MCF 10A (cell line): Measurements from ENCODE around the gene NTRK2. TPM values are rescaled to one million over a fixed set of nuclear protein-coding genes. Genes with fewer than 3 reads are reported as not detected.

Experiments used
- BruUV-seq: library from RNA; stranded (reverse); fragments of 400-500 nt; replicated peaks from 2 replicates; lab custom pipeline; 2021; lab: Mats Ljungman, UMichigan
- CTCF ChIA-PET: fragments of 300-600 bp; sonication (Branson Sonifier 250); formaldehyde crosslinking; extraction: SDS; loops from one replicate; lab custom pipeline; 2021; ENCODE audit warnings: antibody characterized with exemption, inconsistent platforms; lab: Yijun Ruan, JAX
- POLR2A ChIA-PET: fragments of 300-600, 350-650 bp; sonication (Branson Sonifier 250); formaldehyde crosslinking; extraction: SDS; loops from one replicate; lab custom pipeline; 2020; ENCODE audit warnings: antibody characterized with exemption, inconsistent platforms; lab: Yijun Ruan, JAX
- DNase-seq: peaks from one replicate; pipeline ENCODE4 v3.0.0-alpha.2; 2018; ENCODE audit not compliant: unreplicated experiment
- H3K27ac Mint-ChIP-seq: one replicate; pipeline ENCODE4 v1.8.0; 2022; ENCODE audit warnings: mild to moderate bottlenecking, low read depth, mixed read lengths; ENCODE audit not compliant: unreplicated experiment
- H3K27me3 Mint-ChIP-seq: one replicate; pipeline ENCODE4 v1.8.0; 2022; ENCODE audit warnings: mixed read lengths; ENCODE audit not compliant: insufficient read depth, unreplicated experiment
- H3K36me3 Mint-ChIP-seq: one replicate; pipeline ENCODE4 v1.8.0; 2022; ENCODE audit warnings: mild to moderate bottlenecking, moderate library complexity, mixed read lengths; ENCODE audit not compliant: insufficient read depth, unreplicated experiment
- H3K4me1 Mint-ChIP-seq: one replicate; pipeline ENCODE4 v1.8.0; 2022; ENCODE audit warnings: mixed read lengths; ENCODE audit not compliant: insufficient read depth, unreplicated experiment
- H3K4me3 Mint-ChIP-seq: one replicate; pipeline ENCODE4 v1.8.0; 2022; ENCODE audit warnings: mild to moderate bottlenecking, moderate library complexity, mixed read lengths; ENCODE audit not compliant: unreplicated experiment
- H3K9me3 Mint-ChIP-seq: one replicate; pipeline ENCODE4 v1.8.0; 2022; ENCODE audit warnings: mixed read lengths; ENCODE audit not compliant: unreplicated experiment
- CTCF ChIP-seq: fragments of 200-600 bp; IDR thresholded peaks from one replicate; pipeline ENCODE4 v1.8.0; 2022; ENCODE audit warnings: antibody characterized with exemption, mild to moderate bottlenecking; ENCODE audit not compliant: unreplicated experiment
- intact Hi-C: fragments of 100-400 bp; cut with micrococcal nuclease; formaldehyde crosslinking; loops from 2 replicates; pipeline ENCODE4 v1.14.1; 2022
- total RNA-seq: library from RNA; stranded (reverse); gene quantifications from 2 replicates; pipeline ENCODE4 v1.2.3, GENCODE V29; 2022

NTRK2 gene
- total RNA-seq, 1 experiment from 2014 or later: not detected

- intact Hi-C loops: no loop called here
- POLR2A ChIA-PET: no interaction called here
- H3K9me3 Mint-ChIP-seq: no peaks in the 10 kb centered on the region
- no peaks in the 10 kb centered on the region for H3K27me3 Mint-ChIP-seq
- H3K36me3 Mint-ChIP-seq: peaks cover 4% of the 10 kb centered on the region
- no TSS peak for BruUV-seq
- no peak for TF ChIP-seq CTCF
- H3K4me3 Mint-ChIP-seq: no peak overlapping the region
- no peak for DNase-seq
- CTCF ChIA-PET: interaction anchor here (0.6 kb wide), 1 partner anchor 96 kb away, joined by 3 read pairs; no protein-coding TSS in a partner anchor
- H3K27ac Mint-ChIP-seq: no peak overlapping the region
- H3K4me1 Mint-ChIP-seq: peaks cover 14% of the 10 kb centered on the region
Observed at GRCh38 chr9:84990850-84991513, 321.5 kb downstream of the NTRK2 start.

- H3K4me1 Mint-ChIP-seq: peaks cover 14% of the 10 kb centered on the region
- ChIA-PET POLR2A (no interaction called here), CTCF (interaction anchor here (0.6 kb wide), 1 partner anchor 95 kb away, joined by 3 read pairs; no protein-coding TSS in a partner anchor)
- peaks cover 4% of the 10 kb centered on the region for H3K36me3 Mint-ChIP-seq
- H3K9me3 Mint-ChIP-seq: no peaks in the 10 kb centered on the region
- H3K4me3 Mint-ChIP-seq: no peak overlapping the region
- DNase-seq: no peak
- TF ChIP-seq CTCF: no peak
- intact Hi-C loops: no loop called here
- BruUV-seq: no TSS peak
- no peaks in the 10 kb centered on the region for H3K27me3 Mint-ChIP-seq
- H3K27ac Mint-ChIP-seq: no peak overlapping the region
Observed at GRCh38 chr9:84991514-84991870, 322.0 kb downstream of the NTRK2 start.

- intact Hi-C loops: no loop called here
- no peak for DNase-seq
- Mint-ChIP-seq H3K36me3 (peaks cover 4% of the 10 kb centered on the region), H3K9me3 (no peaks in the 10 kb centered on the region), H3K4me3 (no peak overlapping the region), H3K27ac (no peak overlapping the region), H3K27me3 (no peaks in the 10 kb centered on the region), H3K4me1 (peaks cover 14% of the 10 kb centered on the region)
- no TSS peak for BruUV-seq
- CTCF ChIA-PET: interaction anchor here (0.5 kb wide), 1 partner anchor 706 kb away, joined by 4 read pairs; no protein-coding TSS in a partner anchor
- no peak for TF ChIP-seq CTCF
- POLR2A ChIA-PET: no interaction called here
Observed at GRCh38 chr9:84992381-84992780, 322.9 kb downstream of the NTRK2 start.

- POLR2A ChIA-PET: interaction anchor here (0.8 kb wide), 1 partner anchor 720 kb away, joined by 3 read pairs; no protein-coding TSS in a partner anchor
- Mint-ChIP-seq H3K36me3 (peaks cover 4% of the 10 kb centered on the region), H3K27me3 (no peaks in the 10 kb centered on the region), H3K27ac (no peak overlapping the region), H3K4me1 (peaks cover 14% of the 10 kb centered on the region), H3K9me3 (no peaks in the 10 kb centered on the region), H3K4me3 (no peak overlapping the region)
- TF ChIP-seq CTCF: no peak
- no TSS peak for BruUV-seq
- peak; percentile 35 for DNase-seq
- CTCF ChIA-PET: interaction anchor here (0.5 to 0.7 kb wide), 2 partner anchors 115 to 705 kb away, joined by 3 to 4 read pairs; no protein-coding TSS in a partner anchor
- intact Hi-C loops: no loop called here
Observed at GRCh38 chr9:84993105-84993504, 323.6 kb downstream of the NTRK2 start.
